Activated CD8-positive, alpha-beta memory T cell treated with anti-CD3 and anti-CD28 coated beads, Interleukin-2, amount 10 ng/mL, durations not matched to agents 7 days and 5 days (primary cell): Measurements from ENCODE around the gene SLC9A7. TPM values are rescaled to one million over a fixed set of nuclear protein-coding genes. Genes with fewer than 3 reads are reported as not detected.
A peak's percentile ranks its signal among the peaks of the same experiment; 100 is the strongest.

Experiments
- ATAC-seq: fragments of 150-1000 bp; cut with Tn5 transposase; one replicate; pipeline ENCODE4 v1.10.0; 2021; ENCODE audit warnings: moderate library complexity
- CTCF ChIA-PET: fragments of 350-600 bp; sonication (Branson Sonifier 250); formaldehyde crosslinking; loops from one replicate; lab custom pipeline; 2021; ENCODE audit warnings: antibody characterized with exemption; lab: Charles Lee
- DNase-seq: peaks from one replicate; pipeline ENCODE4 v3.0.0-alpha.2; 2020
- H3K27ac Mint-ChIP-seq: one replicate; pipeline ENCODE4 v1.8.0; 2021; ENCODE audit warnings: mild to moderate bottlenecking, mixed read lengths
- H3K27me3 Mint-ChIP-seq: one replicate; pipeline ENCODE4 v1.8.0; 2021; ENCODE audit warnings: mixed read lengths
- H3K36me3 Mint-ChIP-seq: one replicate; pipeline ENCODE4 v1.8.0; 2021; ENCODE audit warnings: mild to moderate bottlenecking, mixed read lengths
- H3K4me1 Mint-ChIP-seq: one replicate; pipeline ENCODE4 v1.8.0; 2021; ENCODE audit warnings: mixed read lengths
- H3K4me3 Mint-ChIP-seq: one replicate; pipeline ENCODE4 v1.8.0; 2021; ENCODE audit warnings: mild to moderate bottlenecking, moderate library complexity, mixed read lengths
- H3K9me3 Mint-ChIP-seq: one replicate; pipeline ENCODE4 v1.8.0; 2022; ENCODE audit warnings: low read depth, mixed read lengths
- total RNA-seq, 2 experiments: library from RNA; stranded (reverse); gene quantifications; one replicate each; pipeline ENCODE4 v1.2.3, GENCODE V29; 2021

The SLC9A7 gene
- total RNA-seq, 2 experiments from 2014 or later: 9.1 to 19.0 TPM

GRCh38 chrX:46710927-46711623 is 47.8 kb downstream of the SLC9A7 start:
- peaks cover 65% of the 10 kb centered on the region for H3K4me1 Mint-ChIP-seq
- peak overlapping the region; percentile 62 for H3K27ac Mint-ChIP-seq
- no peaks in the 10 kb centered on the region for H3K27me3 Mint-ChIP-seq
- no peak overlapping the region for H3K4me3 Mint-ChIP-seq
- DNase-seq (no peak), ATAC-seq (peak; percentile 37)
- H3K9me3 Mint-ChIP-seq: no peaks in the 10 kb centered on the region
- CTCF ChIA-PET: no interaction called here
- peaks cover 14% of the 10 kb centered on the region for H3K36me3 Mint-ChIP-seq

- Mint-ChIP-seq H3K9me3 (no peaks in the 10 kb centered on the region), H3K4me1 (peaks cover 65% of the 10 kb centered on the region), H3K36me3 (peaks cover 14% of the 10 kb centered on the region), H3K27me3 (no peaks in the 10 kb centered on the region), H3K4me3 (no peak overlapping the region), H3K27ac (peak overlapping the region; percentile 62)
- CTCF ChIA-PET: no interaction called here
- ATAC-seq (no peak), DNase-seq (no peak)
Measured at GRCh38 chrX:46710425-46710824, 48.5 kb downstream of the SLC9A7 start.

GRCh38 chrX:46707274-46707965 is 51.5 kb downstream of the SLC9A7 start:
- ATAC-seq (no peak), DNase-seq (no peak)
- no peaks in the 10 kb centered on the region for H3K27me3 Mint-ChIP-seq
- CTCF ChIA-PET: no interaction called here
- peaks cover 14% of the 10 kb centered on the region for H3K36me3 Mint-ChIP-seq
- H3K4me3 Mint-ChIP-seq: no peak overlapping the region
- H3K9me3 Mint-ChIP-seq: no peaks in the 10 kb centered on the region
- no peak overlapping the region for H3K27ac Mint-ChIP-seq
- H3K4me1 Mint-ChIP-seq: peaks cover 66% of the 10 kb centered on the region

- Mint-ChIP-seq H3K9me3 (peaks cover 2% of the 10 kb centered on the region), H3K27ac (peak overlapping the region; percentile 96), H3K27me3 (no peaks in the 10 kb centered on the region), H3K4me3 (peak overlapping the region; percentile 40), H3K36me3 (peaks cover 16% of the 10 kb centered on the region), H3K4me1 (peaks cover 42% of the 10 kb centered on the region)
- DNase-seq: peak; percentile 54
- CTCF ChIA-PET: interaction anchor here (1.1 kb wide), 1 partner anchor 21 kb away, joined by 3 read pairs; no protein-coding TSS in a partner anchor
- peak; percentile 99 for ATAC-seq
Measured at GRCh38 chrX:46704767-46705386, 54.0 kb downstream of the SLC9A7 start.

GRCh38 chrX:46703980-46704379 is 54.9 kb downstream of the SLC9A7 start:
- Mint-ChIP-seq H3K36me3 (peaks cover 14% of the 10 kb centered on the region), H3K4me3 (no peak overlapping the region), H3K27me3 (no peaks in the 10 kb centered on the region), H3K4me1 (peaks cover 40% of the 10 kb centered on the region), H3K27ac (peak overlapping the region; percentile 96), H3K9me3 (peaks cover 2% of the 10 kb centered on the region)
- no peak for ATAC-seq
- DNase-seq: no peak
- CTCF ChIA-PET: no interaction called here

GRCh38 chrX:46698691-46699090 is 60.2 kb downstream of the SLC9A7 start:
- ATAC-seq (no peak), DNase-seq (no peak)
- Mint-ChIP-seq H3K27ac (no peak overlapping the region), H3K9me3 (peaks cover 2% of the 10 kb centered on the region), H3K36me3 (peaks cover 6% of the 10 kb centered on the region), H3K4me1 (peaks cover 11% of the 10 kb centered on the region), H3K27me3 (no peaks in the 10 kb centered on the region), H3K4me3 (no peak overlapping the region)
- CTCF ChIA-PET: no interaction called here

- CTCF ChIA-PET: no interaction called here
- Mint-ChIP-seq H3K36me3 (peaks cover 2% of the 10 kb centered on the region), H3K4me3 (no peak overlapping the region), H3K9me3 (peaks cover 2% of the 10 kb centered on the region), H3K4me1 (peaks cover 1% of the 10 kb centered on the region), H3K27ac (no peak overlapping the region), H3K27me3 (no peaks in the 10 kb centered on the region)
- no peak for ATAC-seq
- DNase-seq: no peak
Measured at GRCh38 chrX:46695491-46695890, 63.4 kb downstream of the SLC9A7 start.

GRCh38 chrX:46694549-46694948 is 64.4 kb downstream of the SLC9A7 start:
- Mint-ChIP-seq H3K27ac (no peak overlapping the region), H3K9me3 (no peaks in the 10 kb centered on the region), H3K4me1 (no peaks in the 10 kb centered on the region), H3K36me3 (no peaks in the 10 kb centered on the region), H3K4me3 (no peak overlapping the region), H3K27me3 (no peaks in the 10 kb centered on the region)
- DNase-seq: no peak
- CTCF ChIA-PET: no interaction called here
- no peak for ATAC-seq

GRCh38 chrX:46693149-46693548 is 65.8 kb downstream of the SLC9A7 start:
- no peaks in the 10 kb centered on the region for H3K27me3 Mint-ChIP-seq

GRCh38 chrX:46690818-46691217 is 68.1 kb downstream of the SLC9A7 start:
- DNase-seq (no peak), ATAC-seq (no peak)
- CTCF ChIA-PET: interaction anchor here (1.1 kb wide), 1 partner anchor 9 kb away, joined by 3 read pairs; no protein-coding TSS in a partner anchor
- Mint-ChIP-seq H3K27me3 (no peaks in the 10 kb centered on the region), H3K27ac (no peak overlapping the region), H3K4me1 (peaks cover 10% of the 10 kb centered on the region), H3K9me3 (no peaks in the 10 kb centered on the region), H3K4me3 (no peak overlapping the region), H3K36me3 (no peaks in the 10 kb centered on the region)

More at GRCh38 chrX:46693149-46693548, 65.8 kb downstream of the SLC9A7 start:
- ATAC-seq (no peak), DNase-seq (no peak)
- no peaks in the 10 kb centered on the region for H3K4me1 Mint-ChIP-seq
- no peaks in the 10 kb centered on the region for H3K36me3 Mint-ChIP-seq
- H3K4me3 Mint-ChIP-seq: no peak overlapping the region
- no peaks in the 10 kb centered on the region for H3K9me3 Mint-ChIP-seq
- H3K27ac Mint-ChIP-seq: no peak overlapping the region
- CTCF ChIA-PET: no interaction called here

- Mint-ChIP-seq H3K27ac (no peak overlapping the region), H3K4me3 (no peak overlapping the region), H3K27me3 (no peaks in the 10 kb centered on the region), H3K4me1 (peaks cover 19% of the 10 kb centered on the region), H3K36me3 (no peaks in the 10 kb centered on the region), H3K9me3 (no peaks in the 10 kb centered on the region)
- ATAC-seq (no peak), DNase-seq (no peak)
- CTCF ChIA-PET: no interaction called here
Measured at GRCh38 chrX:46687619-46688018, 71.3 kb downstream of the SLC9A7 start.

GRCh38 chrX:46686003-46686645 is 72.8 kb downstream of the SLC9A7 start:
- Mint-ChIP-seq H3K27me3 (no peaks in the 10 kb centered on the region), H3K36me3 (no peaks in the 10 kb centered on the region), H3K27ac (no peak overlapping the region), H3K4me3 (no peak overlapping the region), H3K9me3 (no peaks in the 10 kb centered on the region), H3K4me1 (peaks cover 19% of the 10 kb centered on the region)
- DNase-seq (peak; percentile 63), ATAC-seq (peak; percentile 83)
- CTCF ChIA-PET: interaction anchor here (0.6 to 1.9 kb wide), 3 partner anchors 11 to 131 kb away, joined by 3 to 4 read pairs (median 4); no protein-coding TSS in a partner anchor

- H3K27me3 Mint-ChIP-seq: no peaks in the 10 kb centered on the region
- no peak for ATAC-seq
- peaks cover 19% of the 10 kb centered on the region for H3K4me1 Mint-ChIP-seq
- H3K27ac Mint-ChIP-seq: no peak overlapping the region
- no peak for DNase-seq
- no peak overlapping the region for H3K4me3 Mint-ChIP-seq
- CTCF ChIA-PET: no interaction called here
- peaks cover 5% of the 10 kb centered on the region for H3K36me3 Mint-ChIP-seq
- H3K9me3 Mint-ChIP-seq: no peaks in the 10 kb centered on the region
Measured at GRCh38 chrX:46683048-46683447, 75.9 kb downstream of the SLC9A7 start.
